Astrocyte (in vitro differentiated cells and primary cell): Measurements from ENCODE around the gene OCA2.

ENCODE experiments used
- CTCF ChIP-seq: IDR thresholded peaks from 2 replicates; pipeline ENCODE4 v1.5.1; 2011; ENCODE audit warnings: low read depth, mild to moderate bottlenecking, inconsistent platforms, low read length, moderate library complexity; ENCODE audit not compliant: insufficient read depth
- EZH2 ChIP-seq: IDR thresholded peaks from 2 replicates; pipeline ENCODE4 v1.6.1; 2012; ENCODE audit warnings: mild to moderate bottlenecking, low read length, inconsistent platforms; ENCODE audit not compliant: insufficient read depth

- TF ChIP-seq CTCF (no peak), EZH2 (no peak)
These were observed 97.5 kb downstream of the OCA2 start for GRCh38 chr15:28001641-28002040.
